Panc1 (cell line): ENCODE measurements around the gene TBC1D22A. TPM values are rescaled to one million over a fixed set of nuclear protein-coding genes. Genes with fewer than 3 reads are reported as not detected.

ENCODE experiments used
- ATAC-seq: fragments of 200-7000 bp; cut with Tn5 transposase; 2 replicates; pipeline ENCODE4 v1.9.1; 2020; ENCODE audit warnings: mild to moderate bottlenecking, moderate library complexity
- BruUV-seq: library from RNA; stranded (reverse); fragments of 400-500 nt; replicated peaks from 2 replicates; lab custom pipeline; 2021; lab: Mats Ljungman, UMichigan
- CTCF ChIA-PET: fragments of 300-600 bp; sonication (Branson Sonifier 250); formaldehyde crosslinking; loops from one replicate; lab custom pipeline; 2022; ENCODE audit warnings: antibody characterized with exemption; lab: Charles Lee
- POLR2A ChIA-PET: fragments of 300-600 bp; sonication (Branson Sonifier 250); formaldehyde crosslinking; loops from one replicate; lab custom pipeline; 2022; ENCODE audit warnings: antibody characterized with exemption; lab: Charles Lee
- DNase-seq: peaks from one replicate; pipeline ENCODE4 v3.0.0-alpha.2; 2010; ENCODE audit warnings: low read depth, low spot score
- H3K27ac ChIP-seq: 2 replicates; pipeline ENCODE4 v1.5.1; 2011; ENCODE audit warnings: mild to moderate bottlenecking, low read length, inconsistent platforms
- H3K27me3 ChIP-seq: fragments of 200-500 bp; sonication (Bioruptor generic); 2 replicates; pipeline ENCODE4 v1.6.0; 2014; ENCODE audit warnings: low read length, inconsistent platforms; ENCODE audit not compliant: control insufficient read depth, insufficient read depth
- H3K36me3 ChIP-seq: fragments of 200-500 bp; sonication (Bioruptor generic); 2 replicates; pipeline ENCODE4 v1.5.1; 2014; ENCODE audit warnings: inconsistent platforms, mild to moderate bottlenecking, low read length, moderate library complexity; ENCODE audit not compliant: control insufficient read depth, insufficient read depth
- H3K4me1 ChIP-seq: 2 replicates; pipeline ENCODE4 v1.5.1; 2011; ENCODE audit warnings: inconsistent platforms, mild to moderate bottlenecking, low read length, moderate library complexity; ENCODE audit not compliant: control insufficient read depth, insufficient read depth
- H3K4me3 ChIP-seq, 2 experiments: 2 replicates each; pipeline ENCODE4 v1.5.1; 2011 to 2012; ENCODE audit warnings: low read depth in 2 of 2, low read length in 2 of 2, mild to moderate bottlenecking in 2 of 2, inconsistent platforms in 1 of 2, moderate library complexity in 1 of 2
- H3K9me3 ChIP-seq: fragments of 200-500 bp; sonication (Bioruptor generic); 2 replicates; pipeline ENCODE4 v1.5.1; 2014; ENCODE audit warnings: low read depth, mild to moderate bottlenecking, inconsistent platforms, low read length, moderate library complexity; ENCODE audit not compliant: control insufficient read depth, insufficient read depth
- POLR2AphosphoS5 ChIP-seq: IDR thresholded peaks from 2 replicates; pipeline ENCODE4 v1.6.1; 2012; ENCODE audit warnings: mild to moderate bottlenecking, low read depth, low read length, moderate library complexity
- SIN3A ChIP-seq: IDR thresholded peaks from 2 replicates; pipeline ENCODE4 v1.6.1; 2012; ENCODE audit warnings: low read depth, mild to moderate bottlenecking, low read length, moderate library complexity, borderline replicate concordance; ENCODE audit not compliant: insufficient read depth
- TCF7L2 ChIP-seq: IDR thresholded peaks from 2 replicates; pipeline ENCODE4 v1.6.1; 2011; ENCODE audit warnings: mild to moderate bottlenecking, low read depth, low read length, inconsistent platforms
- in situ Hi-C: cut with HindIII; loops from 2 replicates; pipeline ENCODE4 v1.10.0; 2016; ENCODE audit warnings: low sequenced_read_pairs, low pct_unique_long_range_greater_than_20kb
- intact Hi-C: fragments of 100-400 bp; cut with micrococcal nuclease; formaldehyde crosslinking; loops from one replicate; pipeline ENCODE4 v1.10.0; 2022; ENCODE audit not compliant: unreplicated experiment
- total RNA-seq: library from RNA; stranded (reverse); gene quantifications from one replicate; pipeline ENCODE4 v1.2.1, GENCODE V29; 2021; ENCODE audit not compliant: unreplicated experiment
- TF ChIP-seq, protein P1 (sequence below), 2 experiments: IDR thresholded peaks; 2 replicates each; pipeline ENCODE4 v1.6.1; 2011 to 2012; ENCODE audit warnings: low read depth in 2 of 2, control low read depth in 1 of 2, low read length in 1 of 2, mild to moderate bottlenecking in 1 of 2, moderate library complexity in 1 of 2; ENCODE audit not compliant: insufficient read depth in 1 of 2
- TF ChIP-seq, protein P2 (sequence below): fragments of 450-650 bp; IDR thresholded peaks from 2 replicates; pipeline ENCODE4 v1.5.1; 2017; ENCODE audit warnings: mild to moderate bottlenecking

Gene TBC1D22A
- total RNA-seq, 1 experiment from 2014 or later: 28.7 TPM

DNA sequence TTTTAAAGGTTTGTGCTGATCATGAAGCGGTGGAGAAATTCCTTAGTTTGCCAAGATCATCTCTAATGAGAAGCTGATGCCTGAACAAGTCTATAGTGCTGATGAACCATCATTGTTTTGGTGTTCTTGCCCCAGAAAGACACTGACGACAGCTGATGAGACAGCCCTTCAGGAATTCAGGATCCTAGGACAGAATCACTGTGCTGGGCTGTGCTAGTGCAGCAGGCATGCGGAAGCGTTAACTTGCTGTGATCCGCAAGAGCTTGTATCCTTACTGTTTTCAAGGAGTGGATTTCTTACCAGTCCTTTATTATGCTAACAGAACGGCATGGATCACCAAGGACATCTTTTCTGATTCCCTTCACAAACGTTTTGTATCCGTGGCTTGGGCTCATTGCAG lies 104.1 kb downstream of the TBC1D22A start:
- DNase-seq: no peak
- no peak overlapping the region for H3K27ac ChIP-seq
- ChIA-PET POLR2A (no interaction called here), CTCF (no interaction called here)
- no peaks in the 10 kb centered on the region for H3K36me3 ChIP-seq
- in situ Hi-C loops: no loop called here
- no peaks in the 10 kb centered on the region for H3K9me3 ChIP-seq
- H3K4me1 ChIP-seq: no peaks in the 10 kb centered on the region
- no peak for TF ChIP-seq TCF7L2
- no peak for TF ChIP-seq SIN3A
- no peak for TF ChIP-seq POLR2AphosphoS5
- TF ChIP-seq, protein P1, sequence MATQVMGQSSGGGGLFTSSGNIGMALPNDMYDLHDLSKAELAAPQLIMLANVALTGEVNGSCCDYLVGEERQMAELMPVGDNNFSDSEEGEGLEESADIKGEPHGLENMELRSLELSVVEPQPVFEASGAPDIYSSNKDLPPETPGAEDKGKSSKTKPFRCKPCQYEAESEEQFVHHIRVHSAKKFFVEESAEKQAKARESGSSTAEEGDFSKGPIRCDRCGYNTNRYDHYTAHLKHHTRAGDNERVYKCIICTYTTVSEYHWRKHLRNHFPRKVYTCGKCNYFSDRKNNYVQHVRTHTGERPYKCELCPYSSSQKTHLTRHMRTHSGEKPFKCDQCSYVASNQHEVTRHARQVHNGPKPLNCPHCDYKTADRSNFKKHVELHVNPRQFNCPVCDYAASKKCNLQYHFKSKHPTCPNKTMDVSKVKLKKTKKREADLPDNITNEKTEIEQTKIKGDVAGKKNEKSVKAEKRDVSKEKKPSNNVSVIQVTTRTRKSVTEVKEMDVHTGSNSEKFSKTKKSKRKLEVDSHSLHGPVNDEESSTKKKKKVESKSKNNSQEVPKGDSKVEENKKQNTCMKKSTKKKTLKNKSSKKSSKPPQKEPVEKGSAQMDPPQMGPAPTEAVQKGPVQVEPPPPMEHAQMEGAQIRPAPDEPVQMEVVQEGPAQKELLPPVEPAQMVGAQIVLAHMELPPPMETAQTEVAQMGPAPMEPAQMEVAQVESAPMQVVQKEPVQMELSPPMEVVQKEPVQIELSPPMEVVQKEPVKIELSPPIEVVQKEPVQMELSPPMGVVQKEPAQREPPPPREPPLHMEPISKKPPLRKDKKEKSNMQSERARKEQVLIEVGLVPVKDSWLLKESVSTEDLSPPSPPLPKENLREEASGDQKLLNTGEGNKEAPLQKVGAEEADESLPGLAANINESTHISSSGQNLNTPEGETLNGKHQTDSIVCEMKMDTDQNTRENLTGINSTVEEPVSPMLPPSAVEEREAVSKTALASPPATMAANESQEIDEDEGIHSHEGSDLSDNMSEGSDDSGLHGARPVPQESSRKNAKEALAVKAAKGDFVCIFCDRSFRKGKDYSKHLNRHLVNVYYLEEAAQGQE (IDR thresholded peaks at IDR 0.05; ENCODE audit: insufficient read depth in 1 of 2, low read depth in 2 of 2, low read length in 1 of 2): no peak
- TF ChIP-seq, protein P2, sequence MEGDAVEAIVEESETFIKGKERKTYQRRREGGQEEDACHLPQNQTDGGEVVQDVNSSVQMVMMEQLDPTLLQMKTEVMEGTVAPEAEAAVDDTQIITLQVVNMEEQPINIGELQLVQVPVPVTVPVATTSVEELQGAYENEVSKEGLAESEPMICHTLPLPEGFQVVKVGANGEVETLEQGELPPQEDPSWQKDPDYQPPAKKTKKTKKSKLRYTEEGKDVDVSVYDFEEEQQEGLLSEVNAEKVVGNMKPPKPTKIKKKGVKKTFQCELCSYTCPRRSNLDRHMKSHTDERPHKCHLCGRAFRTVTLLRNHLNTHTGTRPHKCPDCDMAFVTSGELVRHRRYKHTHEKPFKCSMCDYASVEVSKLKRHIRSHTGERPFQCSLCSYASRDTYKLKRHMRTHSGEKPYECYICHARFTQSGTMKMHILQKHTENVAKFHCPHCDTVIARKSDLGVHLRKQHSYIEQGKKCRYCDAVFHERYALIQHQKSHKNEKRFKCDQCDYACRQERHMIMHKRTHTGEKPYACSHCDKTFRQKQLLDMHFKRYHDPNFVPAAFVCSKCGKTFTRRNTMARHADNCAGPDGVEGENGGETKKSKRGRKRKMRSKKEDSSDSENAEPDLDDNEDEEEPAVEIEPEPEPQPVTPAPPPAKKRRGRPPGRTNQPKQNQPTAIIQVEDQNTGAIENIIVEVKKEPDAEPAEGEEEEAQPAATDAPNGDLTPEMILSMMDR: no peak
- no TSS peak for BruUV-seq
- intact Hi-C loops: no loop called here
- no peaks in the 10 kb centered on the region for H3K27me3 ChIP-seq
- no peak overlapping the region for H3K4me3 ChIP-seq
- no peak for ATAC-seq

DNA sequence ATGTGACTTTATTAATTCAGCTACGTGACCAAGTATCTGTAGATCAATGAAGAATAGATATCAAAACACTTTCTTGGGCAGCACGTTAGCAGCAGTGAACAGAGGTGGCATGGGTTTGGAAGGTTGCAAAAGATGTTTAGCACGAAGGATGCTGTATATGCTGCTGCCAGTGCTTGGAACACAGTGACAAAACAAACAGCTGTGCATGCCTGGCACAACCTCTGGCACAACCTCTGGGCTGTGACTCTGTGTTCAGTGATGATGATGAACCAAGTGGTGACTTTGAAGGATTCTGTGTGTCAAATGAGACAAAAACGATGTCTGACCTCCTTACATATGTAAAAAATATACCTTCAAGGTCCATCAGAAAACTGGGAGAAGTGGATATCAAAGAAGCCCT lies 104.7 kb downstream of the TBC1D22A start:
- no peak overlapping the region for H3K27ac ChIP-seq
- ChIA-PET POLR2A (no interaction called here), CTCF (no interaction called here)
- intact Hi-C loops (no loop called here), in situ Hi-C loops (no loop called here)
- TF ChIP-seq, protein P2: no peak
- TF ChIP-seq TCF7L2: no peak
- TF ChIP-seq, protein P1 (IDR thresholded peaks at IDR 0.05; ENCODE audit: insufficient read depth in 1 of 2, low read depth in 2 of 2, low read length in 1 of 2): no peak
- no peak for TF ChIP-seq POLR2AphosphoS5
- TF ChIP-seq SIN3A: no peak
- no peaks in the 10 kb centered on the region for H3K36me3 ChIP-seq
- no peak overlapping the region for H3K4me3 ChIP-seq
- no peaks in the 10 kb centered on the region for H3K4me1 ChIP-seq
- no peak for DNase-seq
- no peak for ATAC-seq
- no TSS peak for BruUV-seq
- no peaks in the 10 kb centered on the region for H3K9me3 ChIP-seq
- H3K27me3 ChIP-seq: no peaks in the 10 kb centered on the region
